Measurements from ENCODE around the gene HYAL2. TPM values are rescaled to one million over a fixed set of nuclear protein-coding genes. Genes with fewer than 3 reads are reported as not detected.

Gene HYAL2
- total RNA-seq, 1 experiment from 2014 or later = 30.1 TPM

- no peak for DNase-seq
- Mint-ChIP-seq H3K27ac (ENCODE audit: unreplicated experiment) (peak overlapping the region; percentile 81), H3K27me3 (ENCODE audit: insufficient read depth, unreplicated experiment) (no peaks in the 10 kb centered on the region), H3K4me1 (ENCODE audit: low read depth, unreplicated experiment) (peaks cover 7% of the 10 kb centered on the region), H3K9me3 (ENCODE audit: unreplicated experiment) (no peaks in the 10 kb centered on the region), H3K36me3 (ENCODE audit: insufficient read depth, unreplicated experiment) (peaks cover 34% of the 10 kb centered on the region), H3K4me3 (ENCODE audit: unreplicated experiment) (peak overlapping the region; percentile 76)
- Histone ChIP-seq H3K27me3 (replicated peaks; ENCODE audit: control insufficient read depth, insufficient read depth, low read length) (no peaks in the 10 kb centered on the region), H3K9me3 (no peaks in the 10 kb centered on the region), H3K4me1 (peaks cover 6% of the 10 kb centered on the region; the same call in 1 of the 2 replicates), H3K4me3 (ENCODE audit: low read depth, low read length) (peak overlapping the region; percentile 91), H3K36me3 (ENCODE audit: control insufficient read depth, insufficient read depth, low read length) (peaks cover 4% of the 10 kb centered on the region; the same call in 1 of the 2 replicates)
- TSS peak; percentile 40 for BruUV-seq (replicated peaks)
- TF ChIP-seq, protein P1, sequence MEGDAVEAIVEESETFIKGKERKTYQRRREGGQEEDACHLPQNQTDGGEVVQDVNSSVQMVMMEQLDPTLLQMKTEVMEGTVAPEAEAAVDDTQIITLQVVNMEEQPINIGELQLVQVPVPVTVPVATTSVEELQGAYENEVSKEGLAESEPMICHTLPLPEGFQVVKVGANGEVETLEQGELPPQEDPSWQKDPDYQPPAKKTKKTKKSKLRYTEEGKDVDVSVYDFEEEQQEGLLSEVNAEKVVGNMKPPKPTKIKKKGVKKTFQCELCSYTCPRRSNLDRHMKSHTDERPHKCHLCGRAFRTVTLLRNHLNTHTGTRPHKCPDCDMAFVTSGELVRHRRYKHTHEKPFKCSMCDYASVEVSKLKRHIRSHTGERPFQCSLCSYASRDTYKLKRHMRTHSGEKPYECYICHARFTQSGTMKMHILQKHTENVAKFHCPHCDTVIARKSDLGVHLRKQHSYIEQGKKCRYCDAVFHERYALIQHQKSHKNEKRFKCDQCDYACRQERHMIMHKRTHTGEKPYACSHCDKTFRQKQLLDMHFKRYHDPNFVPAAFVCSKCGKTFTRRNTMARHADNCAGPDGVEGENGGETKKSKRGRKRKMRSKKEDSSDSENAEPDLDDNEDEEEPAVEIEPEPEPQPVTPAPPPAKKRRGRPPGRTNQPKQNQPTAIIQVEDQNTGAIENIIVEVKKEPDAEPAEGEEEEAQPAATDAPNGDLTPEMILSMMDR (IDR thresholded peaks at IDR 0.05; ENCODE audit: insufficient read depth in 1 of 2, low read depth in 1 of 2, low read length in 1 of 2, severe bottlenecking in 1 of 2, unreplicated experiment in 1 of 2) = no peak
- intact Hi-C loops (cut with micrococcal nuclease; ENCODE audit: unreplicated experiment) = loop anchor here (1.0 to 5.0 kb wide), 2 partner anchors 8 to 261 kb away; partner anchors contain the start of genes CISH and TMEM115
- ChIA-PET CTCF (interaction anchor here (0.5 to 2.2 kb wide), 4 partner anchors 11 to 125 kb away, joined by 3 to 10 read pairs (median 6); partner anchors contain the start of gene RASSF1), POLR2A (interaction anchor here (1.4 to 2.5 kb wide), 2 partner anchors 14 to 23 kb away, joined by 7 to 42 read pairs; partner anchors contain the start of gene TUSC2)
Observed at GRCh38 chr3:50351323-50351697, 28.8 kb upstream of the HYAL2 start.

GRCh38 chr3:50350527-50351322 lies 28.2 kb upstream of the HYAL2 start, which contains the start of the genes CYB561D2 and NPRL2:
Gene CYB561D2 (plus strand): TSS chr3:50350862. CDS start chr3:50351434, 572 bp downstream.
Gene NPRL2 (minus strand): TSS chr3:50350775. CDS start chr3:50350652, 123 bp downstream.
- BruUV-seq (replicated peaks) = no TSS peak
- Histone ChIP-seq H3K4me1 (peaks cover 3% of the 10 kb centered on the region; the same call in 1 of the 2 replicates), H3K27me3 (replicated peaks; ENCODE audit: control insufficient read depth, insufficient read depth, low read length) (no peaks in the 10 kb centered on the region), H3K4me3 (ENCODE audit: low read depth, low read length) (peak within 1 kb of the TSS; percentile 91), H3K9me3 (no peaks in the 10 kb centered on the region), H3K36me3 (ENCODE audit: control insufficient read depth, insufficient read depth, low read length) (peaks cover 4% of the 10 kb centered on the region; the same call in 1 of the 2 replicates)
- H3K4me3 Mint-ChIP-seq (ENCODE audit: unreplicated experiment) = peak within 1 kb of the TSS; percentile 76
- H3K27me3 Mint-ChIP-seq (ENCODE audit: insufficient read depth, unreplicated experiment) = no peaks in the 10 kb centered on the region
- peaks cover 34% of the 10 kb centered on the region for H3K36me3 Mint-ChIP-seq (ENCODE audit: insufficient read depth, unreplicated experiment)
- TF ChIP-seq, protein P1 (IDR thresholded peaks at IDR 0.05; ENCODE audit: insufficient read depth in 1 of 2, low read depth in 1 of 2, low read length in 1 of 2, severe bottlenecking in 1 of 2, unreplicated experiment in 1 of 2) = no peak
- peaks cover 12% of the 10 kb centered on the region for H3K4me1 Mint-ChIP-seq (ENCODE audit: low read depth, unreplicated experiment)
- peak; percentile 96 for DNase-seq
- no peaks in the 10 kb centered on the region for H3K9me3 Mint-ChIP-seq (ENCODE audit: unreplicated experiment)
- intact Hi-C loops (cut with micrococcal nuclease; ENCODE audit: unreplicated experiment) = loop anchor here (1.0 to 5.0 kb wide), 2 partner anchors 9 to 262 kb away; partner anchors contain the start of genes CISH and TMEM115
- CTCF ChIA-PET = interaction anchor here (0.5 to 2.2 kb wide), 10 partner anchors 14 to 265 kb away, joined by 3 to 10 read pairs (median 4); partner anchors contain the start of genes GNAI2 and HEMK1
- peak within 1 kb of the TSS; percentile 81 for H3K27ac Mint-ChIP-seq (ENCODE audit: unreplicated experiment)
- POLR2A ChIA-PET = interaction anchor here (0.6 to 2.5 kb wide), 7 partner anchors 14 to 1833 kb away, joined by 3 to 42 read pairs (median 7); partner anchors contain the start of genes IFRD2, MANF and TUSC2

DNA sequence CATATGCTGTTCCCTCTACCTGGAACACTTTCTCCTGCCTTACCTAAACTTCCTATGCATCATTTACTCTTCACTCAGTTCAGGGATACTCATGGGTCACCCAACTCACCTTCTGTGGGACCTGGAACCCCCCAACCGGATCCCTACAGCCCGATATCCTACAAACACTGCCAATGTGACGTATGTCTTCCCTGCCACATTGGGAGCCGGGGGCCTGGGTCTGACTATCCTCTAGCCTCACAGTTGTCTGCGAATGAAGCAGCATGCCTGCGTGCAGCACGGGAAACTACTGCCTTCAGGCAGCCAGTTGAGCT lies 27.6 kb upstream of the HYAL2 start:
- TSS peak; percentile 43 for BruUV-seq (replicated peaks)
- Histone ChIP-seq H3K4me1 (peaks cover 3% of the 10 kb centered on the region; the same call in 1 of the 2 replicates), H3K27me3 (replicated peaks; ENCODE audit: control insufficient read depth, insufficient read depth, low read length) (no peaks in the 10 kb centered on the region), H3K4me3 (ENCODE audit: low read depth, low read length) (peak overlapping the region; percentile 91), H3K9me3 (no peaks in the 10 kb centered on the region), H3K36me3 (ENCODE audit: control insufficient read depth, insufficient read depth, low read length) (peaks cover 2% of the 10 kb centered on the region; the same call in 1 of the 2 replicates)
- intact Hi-C loops (cut with micrococcal nuclease; ENCODE audit: unreplicated experiment) = loop anchor here (5.0 kb wide), 1 partner anchor 262 kb away; the partner anchor contains the start of gene CISH
- Mint-ChIP-seq H3K4me1 (ENCODE audit: low read depth, unreplicated experiment) (peaks cover 13% of the 10 kb centered on the region), H3K27ac (ENCODE audit: unreplicated experiment) (peak overlapping the region; percentile 81), H3K27me3 (ENCODE audit: insufficient read depth, unreplicated experiment) (no peaks in the 10 kb centered on the region), H3K4me3 (ENCODE audit: unreplicated experiment) (peak overlapping the region; percentile 76), H3K36me3 (ENCODE audit: insufficient read depth, unreplicated experiment) (peaks cover 29% of the 10 kb centered on the region), H3K9me3 (ENCODE audit: unreplicated experiment) (no peaks in the 10 kb centered on the region)
- DNase-seq = no peak
- TF ChIP-seq, protein P1 (IDR thresholded peaks at IDR 0.05; ENCODE audit: insufficient read depth in 1 of 2, low read depth in 1 of 2, low read length in 1 of 2, severe bottlenecking in 1 of 2, unreplicated experiment in 1 of 2) = no peak
- POLR2A ChIA-PET = interaction anchor here (0.6 to 2.5 kb wide), 7 partner anchors 13 to 1834 kb away, joined by 3 to 42 read pairs (median 7); partner anchors contain the start of genes IFRD2, MANF and TUSC2
- CTCF ChIA-PET = interaction anchor here (0.5 to 2.2 kb wide), 9 partner anchors 13 to 219 kb away, joined by 3 to 10 read pairs (median 4); partner anchors contain the start of genes GNAI2 and HEMK1

Data from Caco-2 (cell line).